ENCODE results near the gene KCNB1. TPM values are rescaled to one million over a fixed set of nuclear protein-coding genes. Genes with fewer than 3 reads are reported as not detected.

Gene KCNB1
- total RNA-seq, 1 donor from 2014 or later: 1.3 TPM

DNA sequence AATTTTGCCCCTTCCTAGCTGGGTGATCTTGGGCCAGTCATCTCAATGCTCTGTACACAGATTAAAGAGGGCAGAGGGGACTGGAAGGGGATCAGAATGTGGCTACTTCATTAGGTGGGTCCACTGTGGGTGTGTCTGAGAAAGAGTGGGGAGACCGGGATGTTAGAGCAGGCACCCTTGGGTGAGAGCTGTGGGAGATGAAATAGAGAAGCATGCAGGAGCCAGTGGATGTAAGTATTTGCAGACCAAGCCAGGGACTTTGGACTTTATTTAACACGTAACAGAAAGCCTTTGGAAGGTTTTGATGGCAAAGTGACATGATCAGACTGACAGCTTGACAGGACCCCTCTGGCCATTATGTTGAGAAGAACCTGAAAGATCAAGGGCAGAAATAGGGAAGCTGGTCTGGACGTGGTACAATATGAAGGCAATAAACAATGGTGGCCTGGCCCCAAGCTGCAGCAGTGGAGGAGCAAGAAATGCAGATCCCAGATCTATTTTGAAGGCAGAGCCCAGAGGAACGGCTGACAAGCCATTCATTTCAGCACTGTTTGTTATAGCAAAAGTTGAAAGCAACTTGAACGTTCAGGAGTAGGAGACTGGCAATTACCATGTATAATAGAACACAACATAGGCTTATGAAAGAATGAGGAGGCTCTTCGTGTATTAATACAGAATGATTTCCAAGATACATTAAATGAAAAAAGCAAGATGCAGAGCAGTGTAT lies 122.1 kb downstream of the KCNB1 start:
- Mint-ChIP-seq H3K27me3 (ENCODE audit: low read depth) (peaks cover 9% of the 10 kb centered on the region), H3K27ac (ENCODE audit: unreplicated experiment) (no peak overlapping the region), H3K9me3 (ENCODE audit: low read depth) (no peaks in the 10 kb centered on the region), H3K4me3 (ENCODE audit: unreplicated experiment) (no peak overlapping the region), H3K36me3 (ENCODE audit: low read depth) (no peaks in the 10 kb centered on the region), H3K4me1 (ENCODE audit: low read depth) (no peaks in the 10 kb centered on the region)
- TF ChIP-seq, protein P1, sequence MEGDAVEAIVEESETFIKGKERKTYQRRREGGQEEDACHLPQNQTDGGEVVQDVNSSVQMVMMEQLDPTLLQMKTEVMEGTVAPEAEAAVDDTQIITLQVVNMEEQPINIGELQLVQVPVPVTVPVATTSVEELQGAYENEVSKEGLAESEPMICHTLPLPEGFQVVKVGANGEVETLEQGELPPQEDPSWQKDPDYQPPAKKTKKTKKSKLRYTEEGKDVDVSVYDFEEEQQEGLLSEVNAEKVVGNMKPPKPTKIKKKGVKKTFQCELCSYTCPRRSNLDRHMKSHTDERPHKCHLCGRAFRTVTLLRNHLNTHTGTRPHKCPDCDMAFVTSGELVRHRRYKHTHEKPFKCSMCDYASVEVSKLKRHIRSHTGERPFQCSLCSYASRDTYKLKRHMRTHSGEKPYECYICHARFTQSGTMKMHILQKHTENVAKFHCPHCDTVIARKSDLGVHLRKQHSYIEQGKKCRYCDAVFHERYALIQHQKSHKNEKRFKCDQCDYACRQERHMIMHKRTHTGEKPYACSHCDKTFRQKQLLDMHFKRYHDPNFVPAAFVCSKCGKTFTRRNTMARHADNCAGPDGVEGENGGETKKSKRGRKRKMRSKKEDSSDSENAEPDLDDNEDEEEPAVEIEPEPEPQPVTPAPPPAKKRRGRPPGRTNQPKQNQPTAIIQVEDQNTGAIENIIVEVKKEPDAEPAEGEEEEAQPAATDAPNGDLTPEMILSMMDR (IDR thresholded peaks at IDR 0.05): no peak
- DNase-seq (ENCODE audit: low spot score): no peak

- H3K27ac Mint-ChIP-seq (ENCODE audit: unreplicated experiment): no peak overlapping the region
Measured at GRCh38 chr20:49356676-49357075, 125.8 kb downstream of the KCNB1 start.

GRCh38 chr20:49354673-49355072 lies 127.8 kb downstream of the KCNB1 start:
- TF ChIP-seq, protein P1 (IDR thresholded peaks at IDR 0.05): no peak
- Mint-ChIP-seq H3K27me3 (ENCODE audit: low read depth) (peaks cover 2% of the 10 kb centered on the region), H3K4me1 (ENCODE audit: low read depth) (no peaks in the 10 kb centered on the region), H3K9me3 (ENCODE audit: low read depth) (no peaks in the 10 kb centered on the region), H3K27ac (ENCODE audit: unreplicated experiment) (no peak overlapping the region), H3K4me3 (ENCODE audit: unreplicated experiment) (no peak overlapping the region), H3K36me3 (ENCODE audit: low read depth) (no peaks in the 10 kb centered on the region)
- DNase-seq (ENCODE audit: low spot score): no peak

More at GRCh38 chr20:49356676-49357075, 125.8 kb downstream of the KCNB1 start:
- TF ChIP-seq, protein P1 (IDR thresholded peaks at IDR 0.05): no peak
- DNase-seq (ENCODE audit: low spot score): no peak
- Mint-ChIP-seq H3K9me3 (ENCODE audit: low read depth) (no peaks in the 10 kb centered on the region), H3K36me3 (ENCODE audit: low read depth) (no peaks in the 10 kb centered on the region), H3K27me3 (ENCODE audit: low read depth) (peaks cover 3% of the 10 kb centered on the region), H3K4me3 (ENCODE audit: unreplicated experiment) (no peak overlapping the region), H3K4me1 (ENCODE audit: low read depth) (no peaks in the 10 kb centered on the region)

DNA sequence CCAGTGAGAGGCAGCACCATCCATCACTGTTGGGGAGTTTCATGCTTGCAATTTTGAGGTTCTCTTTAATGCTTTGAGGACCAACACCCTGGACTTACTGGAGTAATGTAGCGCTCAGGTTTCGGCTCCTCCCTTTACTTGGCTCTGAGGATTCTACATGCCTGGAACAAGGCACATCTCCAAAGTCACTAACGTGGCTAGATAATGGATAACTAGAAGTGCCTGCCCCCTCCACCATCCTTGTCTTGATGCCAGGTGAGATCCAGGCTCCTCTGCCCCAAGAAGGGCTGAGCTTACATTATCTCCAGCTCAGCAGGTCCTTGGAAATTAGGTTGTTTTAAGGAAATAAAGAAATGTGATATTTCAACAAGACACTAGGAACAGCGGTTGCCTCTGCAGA lies 129.1 kb downstream of the KCNB1 start:
- Mint-ChIP-seq H3K27ac (ENCODE audit: unreplicated experiment) (no peak overlapping the region), H3K4me3 (ENCODE audit: unreplicated experiment) (no peak overlapping the region), H3K9me3 (ENCODE audit: low read depth) (no peaks in the 10 kb centered on the region), H3K4me1 (ENCODE audit: low read depth) (no peaks in the 10 kb centered on the region), H3K36me3 (ENCODE audit: low read depth) (no peaks in the 10 kb centered on the region), H3K27me3 (ENCODE audit: low read depth) (peaks cover 2% of the 10 kb centered on the region)
- no peak for DNase-seq (ENCODE audit: low spot score)
- TF ChIP-seq, protein P1 (IDR thresholded peaks at IDR 0.05): no peak

- TF ChIP-seq, protein P1 (IDR thresholded peaks at IDR 0.05): no peak
- Mint-ChIP-seq H3K4me1 (ENCODE audit: low read depth) (peaks cover 1% of the 10 kb centered on the region), H3K27ac (ENCODE audit: unreplicated experiment) (no peak overlapping the region), H3K36me3 (ENCODE audit: low read depth) (no peaks in the 10 kb centered on the region), H3K9me3 (ENCODE audit: low read depth) (no peaks in the 10 kb centered on the region), H3K27me3 (ENCODE audit: low read depth) (peaks cover 2% of the 10 kb centered on the region), H3K4me3 (ENCODE audit: unreplicated experiment) (no peak overlapping the region)
- no peak for DNase-seq (ENCODE audit: low spot score)
Measured at GRCh38 chr20:49352751-49353150, 129.7 kb downstream of the KCNB1 start.

All from chondrocyte (in vitro differentiated cells).